ENCODE measurements around the gene SLC22A3. TPM values are rescaled to one million over a fixed set of nuclear protein-coding genes. Genes with fewer than 3 reads are reported as not detected.
"Not testable (repeated sequence)": the region's sequence is repeated elsewhere in the genome, so short reads cannot be mapped to it uniquely, and the experiment has no call there.

The SLC22A3 gene
- total and polyA plus RNA-seq, 2 of the 4 experiments (the other 2 are of a cell fraction) = not detected

GRCh38 chr6:160469153-160469552, 121.0 kb downstream of the SLC22A3 start:
- no peak overlapping the region for H4K91ac ChIP-seq (ENCODE audit: insufficient read depth, low read depth, low read length)
- no peak overlapping the region for H3K27ac ChIP-seq (ENCODE audit: insufficient read depth, low read length)
- no peak overlapping the region for H2BK120ac ChIP-seq (ENCODE audit: low read depth, low read length)
- H3K56ac ChIP-seq (ENCODE audit: extremely low read depth, insufficient read depth, low read length) = no peak overlapping the region
- no peaks in the 10 kb centered on the region for H3K9me3 ChIP-seq (ENCODE audit: control insufficient read depth, insufficient read depth, low read length)
- no peak overlapping the region for H3K18ac ChIP-seq (ENCODE audit: low read depth, low read length)
- H2AK9ac ChIP-seq (replicated peaks; ENCODE audit: low read depth, low read length, poor library complexity) = no peak overlapping the region
- H3K9ac ChIP-seq (ENCODE audit: low read depth, low read length) = no peak overlapping the region
- CTCF ChIA-PET = no interaction called here
- BruUV-seq (replicated peaks) = no TSS peak
- in situ Hi-C loops (cut with MboI; ENCODE audit: low sequenced_read_pairs) (loop anchor here (25.0 kb wide), 1 partner anchor 607 kb away; no protein-coding TSS in a partner anchor), dilution Hi-C loops (cut with HindIII; ENCODE audit: low sequenced_read_pairs, unreplicated experiment) (no loop called here), intact Hi-C loops (cut with micrococcal nuclease) (no loop called here)
- no peaks in the 10 kb centered on the region for H3K4me1 ChIP-seq (ENCODE audit: control insufficient read depth, insufficient read depth, low read length)
- DNase-seq (no peak), ATAC-seq (ENCODE audit: low read depth) (no peak)
- no peak overlapping the region for H3K14ac ChIP-seq (replicated peaks; ENCODE audit: low read depth, low read length)
- H3K4ac ChIP-seq (ENCODE audit: low read depth, low read length) = no peak overlapping the region
- H3K4me3 ChIP-seq (ENCODE audit: insufficient read depth, low read depth, low read length) = no peak overlapping the region
- TF ChIP-seq MXI1 (IDR thresholded peaks at IDR 0.05; ENCODE audit: borderline replicate concordance, low read depth, low read length) (no peak), MAFK (IDR thresholded peaks at IDR 0.05; ENCODE audit: low read depth, low read length) (no peak), RFX5 (IDR thresholded peaks at IDR 0.05; ENCODE audit: low read depth, low read length) (no peak), SMC3 (IDR thresholded peaks at IDR 0.05; ENCODE audit: low read depth, low read length) (no peak), POLR2A (IDR thresholded peaks at IDR 0.05; ENCODE audit: low read depth, low read length) (no peak), CTCF (conservative IDR thresholded peaks at IDR 0.05; ENCODE audit: low read depth, low read length) (no peak), CHD1 (IDR thresholded peaks at IDR 0.05; ENCODE audit: low read depth, low read length) (no peak)
- no peaks in the 10 kb centered on the region for H3K79me1 ChIP-seq (ENCODE audit: low read depth in 1 of 2, low read length in 2 of 2)
- no peaks in the 10 kb centered on the region for H3K9me1 ChIP-seq (ENCODE audit: insufficient read depth, low read length)
- no peak overlapping the region for H2AFZ ChIP-seq (replicated peaks; ENCODE audit: low read length, poor library complexity)
- no peak overlapping the region for H2AK5ac ChIP-seq (ENCODE audit: low read depth, low read length)
- no peak overlapping the region for H3K23ac ChIP-seq (ENCODE audit: low read depth, low read length)
- POLR2A ChIA-PET (ENCODE audit: unreplicated experiment) = no interaction called here
- no peak overlapping the region for H4K8ac ChIP-seq (ENCODE audit: low read depth in 2 of 2, low read length in 2 of 2)
- H2BK5ac ChIP-seq (ENCODE audit: low read depth, low read length, poor library complexity, severe bottlenecking) = no peak overlapping the region
- H4K20me1 ChIP-seq (ENCODE audit: insufficient read depth, low read length) = no peaks in the 10 kb centered on the region
- H3K4me2 ChIP-seq (ENCODE audit: low read depth, low read length) = no peak overlapping the region
- no peak overlapping the region for H2BK20ac ChIP-seq (ENCODE audit: low read depth, low read length)
- no peaks in the 10 kb centered on the region for H3K36me3 ChIP-seq (ENCODE audit: control insufficient read depth, insufficient read depth, low read length)
- H3K27me3 ChIP-seq (ENCODE audit: control insufficient read depth, insufficient read depth, low read length) = no peaks in the 10 kb centered on the region
- H2BK15ac ChIP-seq (ENCODE audit: low read depth, low read length) = no peak overlapping the region
- H4K5ac ChIP-seq (ENCODE audit: low read depth, low read length) = no peak overlapping the region
- WGBS, 2 experiments (ENCODE audit: extremely low coverage in 2 of 2, insufficient read length in 1 of 2) = no CpG with 5 or more reads among the region's 2 CpGs

- H3K23ac ChIP-seq (ENCODE audit: low read depth, low read length); H2BK5ac ChIP-seq (ENCODE audit: low read depth, low read length, poor library complexity, severe bottlenecking); intact Hi-C loops (cut with micrococcal nuclease); H4K5ac ChIP-seq (ENCODE audit: low read depth, low read length); H2AFZ ChIP-seq (replicated peaks; ENCODE audit: low read length, poor library complexity); H3K4me3 ChIP-seq (ENCODE audit: insufficient read depth, low read depth, low read length); dilution Hi-C loops (cut with HindIII; ENCODE audit: low sequenced_read_pairs, unreplicated experiment); POLR2A ChIA-PET (ENCODE audit: unreplicated experiment); in situ Hi-C loops (cut with MboI; ENCODE audit: low sequenced_read_pairs); H3K4me1 ChIP-seq (ENCODE audit: control insufficient read depth, insufficient read depth, low read length); H2AK9ac ChIP-seq (replicated peaks; ENCODE audit: low read depth, low read length, poor library complexity); BruUV-seq (replicated peaks); H2BK20ac ChIP-seq (ENCODE audit: low read depth, low read length); H3K4ac ChIP-seq (ENCODE audit: low read depth, low read length); CTCF ChIA-PET; H4K20me1 ChIP-seq (ENCODE audit: insufficient read depth, low read length); H3K9ac ChIP-seq (ENCODE audit: low read depth, low read length); ATAC-seq (ENCODE audit: low read depth); H3K79me1 ChIP-seq (ENCODE audit: low read depth in 1 of 2, low read length in 2 of 2); H3K56ac ChIP-seq (ENCODE audit: extremely low read depth, insufficient read depth, low read length); DNase-seq; H3K18ac ChIP-seq (ENCODE audit: low read depth, low read length); H3K27ac ChIP-seq (ENCODE audit: insufficient read depth, low read length); H2AK5ac ChIP-seq (ENCODE audit: low read depth, low read length); H3K27me3 ChIP-seq (ENCODE audit: control insufficient read depth, insufficient read depth, low read length); H3K9me3 ChIP-seq (ENCODE audit: control insufficient read depth, insufficient read depth, low read length); H3K36me3 ChIP-seq (ENCODE audit: control insufficient read depth, insufficient read depth, low read length); H2BK120ac ChIP-seq (ENCODE audit: low read depth, low read length); H2BK15ac ChIP-seq (ENCODE audit: low read depth, low read length); H4K8ac ChIP-seq (ENCODE audit: low read depth in 2 of 2, low read length in 2 of 2); H4K91ac ChIP-seq (ENCODE audit: insufficient read depth, low read depth, low read length); H3K9me1 ChIP-seq (ENCODE audit: insufficient read depth, low read length); H3K4me2 ChIP-seq (ENCODE audit: low read depth, low read length); H3K14ac ChIP-seq (replicated peaks; ENCODE audit: low read depth, low read length): not testable (repeated sequence)
- no CpG with 5 or more reads among the region's 4 CpGs for WGBS, 2 experiments (ENCODE audit: extremely low coverage in 2 of 2, insufficient read length in 1 of 2)
Measured at GRCh38 chr6:160476056-160476455, 127.9 kb downstream of the SLC22A3 start.
